Pancreas (tissue), 10 donors: ENCODE data around the gene PLCH2. TPM values are rescaled to one million over a fixed set of nuclear protein-coding genes. Genes with fewer than 3 reads are reported as not detected.

Source experiments
- ATAC-seq, 4 donors: fragments of 200-7000 bp; cut with Tn5 transposase; one replicate each; pipeline versions ENCODE4 v1.8.0 to v1.9.1; 2020; ENCODE audit warnings: mild to moderate bottlenecking in 4 of 4, moderate library complexity in 4 of 4
- DNase-seq, 6 donors: peaks; one replicate each; pipeline ENCODE4 v3.0.0-alpha.2; 2020
- FAIRE-seq: peaks from 2 replicates; lab custom pipeline; 2012; peaks lifted over from hg19 to GRCh38; lab: Jason Lieb, UNC
- H3K27ac ChIP-seq, 4 donors: fragments of 200-600 bp; sonication (generic); 1 replicate in 3 of 4; 2 replicates in 1 of 4; pipeline versions ENCODE4 v1.5.0 to v1.8.0; 2020
- H3K27me3 ChIP-seq, 4 donors: fragments of 200-600 bp; one replicate each; pipeline ENCODE4 v1.8.0; 2021
- H3K36me3 ChIP-seq, 3 donors: fragments of 200-600 bp; sonication (generic) in 1 of 3; one replicate each; pipeline versions ENCODE4 v1.5.0 to v1.8.0; 2020 to 2021
- H3K4me1 ChIP-seq, 3 donors: fragments of 200-600 bp; one replicate each; pipeline ENCODE4 v1.8.0; 2021
- H3K4me3 ChIP-seq, 4 donors: fragments of 200-600 bp; sonication (generic) in 2 of 4; one replicate each; pipeline versions ENCODE4 v1.5.0 to v1.8.0; 2020 to 2021
- H3K9me3 ChIP-seq, 4 donors: fragments of 200-600 bp; one replicate each; pipeline ENCODE4 v1.8.0; 2021
- WGBS, 2 donors: extraction: QIAGEN DNeasy Blood & Tissue Kit; methylation state at CpG; one replicate each; pipeline ENCODE4 v1.1.7; 2013; 5-methylcytosine and 5-hydroxymethylcytosine counted together
- intact Hi-C, 3 donors: fragments of 100-400 bp; cut with DNase I; formaldehyde crosslinking; loops; one replicate each; pipeline versions ENCODE4 v1.11.1 to v1.14.2; 2022
- polyA plus RNA-seq, 2 donors: library from polyadenylated mRNA; stranded (reverse); fragments of 200-250 nt; gene quantifications; one replicate each; pipeline ENCODE4 v1.2.3, GENCODE V29; 2013
- total RNA-seq, 6 donors: library from RNA; stranded (reverse); fragmentation: NEBNext Ultra II Directional in 4 of 6; extraction: Animal tissue kit (Norgen Biotek cat#: 25700) in 4 of 6; gene quantifications; one replicate each; pipeline versions ENCODE4 v1.2.1 to v1.2.4, GENCODE V29; 2021 to 2023
- TF ChIP-seq, protein P1 (sequence below), 4 donors: fragments of 200-600 bp; sonication (generic) in 3 of 4; IDR thresholded peaks; one replicate each; pipeline versions ENCODE4 v1.5.0 to v1.8.0; 2021; ENCODE audit warnings: antibody characterized with exemption in 4 of 4
- donor health status: healthy with polysubstance abuse.
- donor health status: DM: no; HTN: no; CAD: no; lungs with moderate emphysema.
- donor health status: DM: no; HTN: no; CAD: no.
- donor health status: control.
- donor health status: control.
- donor health status: Bipolar disorder and iron deficiency.
- donor health status: DM: yes; HTN: yes; CAD: no.
- donor health status: DM: no; HTN: no; CAD: no.
- donor health status: DM: no; HTN: no; CAD: no.
- donor health status: DM: yes; HTN: yes; CAD: no.

Gene PLCH2
- total and polyA plus RNA-seq, 8 donors: 0.79 to 163 (median 3.3) TPM

DNA sequence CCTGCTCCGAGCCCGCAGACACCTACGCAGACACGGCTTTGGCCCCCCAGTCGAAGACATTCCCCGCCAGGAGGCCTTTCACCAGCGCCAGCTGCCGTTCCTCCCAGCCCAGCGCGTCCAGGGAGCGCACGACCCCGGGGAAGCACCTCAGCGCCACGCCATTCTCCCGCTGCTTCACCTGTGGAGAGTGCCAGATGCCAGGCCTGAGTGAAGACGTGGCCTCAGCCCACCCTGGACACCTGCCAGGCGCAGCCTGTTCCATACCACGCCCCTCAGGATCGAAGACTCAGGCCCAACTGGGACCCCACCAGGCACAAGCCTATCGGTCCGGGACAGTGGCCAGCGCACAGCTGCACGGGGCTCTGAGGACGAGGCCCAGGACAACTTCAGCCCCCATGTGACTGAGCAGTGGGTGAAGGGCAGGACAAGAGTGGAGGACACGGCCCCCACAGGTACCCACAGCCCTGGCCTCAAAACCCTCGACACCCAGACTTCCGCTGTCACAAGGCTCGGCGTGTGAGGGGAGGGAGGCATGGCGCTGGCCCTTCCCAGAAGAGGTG, 36.9 kb downstream of the PLCH2 start:
- H3K27me3 ChIP-seq: no peaks in the 10 kb centered on the region
- H3K9me3 ChIP-seq: no peaks in the 10 kb centered on the region
- H3K36me3 ChIP-seq: peaks cover 14 to 83% (median 53%) of the 10 kb centered on the region in 3 donors
- DNase-seq: no peak
- WGBS, 2 donors: 94 to 96% methylated on average over 31 of the region's 31 CpGs
- peak in 1 of 4 donors; percentile 6 for ATAC-seq
- no peaks in the 10 kb centered on the region for H3K4me1 ChIP-seq
- no peak overlapping the region for H3K27ac ChIP-seq
- no peak for FAIRE-seq
- TF ChIP-seq, protein P1, sequence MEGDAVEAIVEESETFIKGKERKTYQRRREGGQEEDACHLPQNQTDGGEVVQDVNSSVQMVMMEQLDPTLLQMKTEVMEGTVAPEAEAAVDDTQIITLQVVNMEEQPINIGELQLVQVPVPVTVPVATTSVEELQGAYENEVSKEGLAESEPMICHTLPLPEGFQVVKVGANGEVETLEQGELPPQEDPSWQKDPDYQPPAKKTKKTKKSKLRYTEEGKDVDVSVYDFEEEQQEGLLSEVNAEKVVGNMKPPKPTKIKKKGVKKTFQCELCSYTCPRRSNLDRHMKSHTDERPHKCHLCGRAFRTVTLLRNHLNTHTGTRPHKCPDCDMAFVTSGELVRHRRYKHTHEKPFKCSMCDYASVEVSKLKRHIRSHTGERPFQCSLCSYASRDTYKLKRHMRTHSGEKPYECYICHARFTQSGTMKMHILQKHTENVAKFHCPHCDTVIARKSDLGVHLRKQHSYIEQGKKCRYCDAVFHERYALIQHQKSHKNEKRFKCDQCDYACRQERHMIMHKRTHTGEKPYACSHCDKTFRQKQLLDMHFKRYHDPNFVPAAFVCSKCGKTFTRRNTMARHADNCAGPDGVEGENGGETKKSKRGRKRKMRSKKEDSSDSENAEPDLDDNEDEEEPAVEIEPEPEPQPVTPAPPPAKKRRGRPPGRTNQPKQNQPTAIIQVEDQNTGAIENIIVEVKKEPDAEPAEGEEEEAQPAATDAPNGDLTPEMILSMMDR (IDR thresholded peaks at IDR 0.05): no peak
- no peak overlapping the region for H3K4me3 ChIP-seq
- intact Hi-C loops: no loop called here

DNA sequence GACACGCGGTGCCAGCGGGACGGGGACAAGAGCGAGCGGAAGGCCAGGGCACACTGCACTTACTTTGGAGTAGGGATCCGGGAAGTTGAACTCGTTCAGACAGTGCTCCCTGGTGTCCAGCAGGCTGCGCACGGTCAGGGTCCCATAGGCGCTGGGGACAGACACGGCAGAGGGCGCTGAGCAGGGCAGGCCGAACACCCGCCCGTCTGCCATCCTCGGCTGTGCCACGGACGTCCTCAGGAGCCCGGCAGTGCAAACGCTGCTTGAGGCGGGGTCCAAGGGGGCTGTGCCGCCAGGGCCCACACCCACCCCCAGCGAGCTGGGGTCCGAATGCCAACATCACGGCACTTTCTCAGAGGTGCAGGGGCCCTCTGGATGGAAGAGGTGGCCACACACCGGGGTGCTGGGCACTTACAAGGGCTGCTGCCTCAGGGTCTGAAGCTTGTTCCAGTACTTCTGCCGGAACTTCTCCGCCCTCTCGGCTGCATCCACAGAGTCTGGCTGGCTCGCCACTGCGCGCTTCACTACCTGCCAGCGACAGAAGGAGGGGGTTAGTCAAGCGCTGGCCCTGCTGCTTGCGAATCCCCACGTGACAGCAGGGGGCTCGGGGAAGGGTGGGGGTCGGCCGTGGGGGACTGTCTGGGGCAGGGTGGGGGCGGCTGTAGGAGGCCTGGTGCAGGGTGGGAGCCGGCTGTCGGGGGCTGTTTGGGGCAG, 38.0 kb downstream of the PLCH2 start:
- 95 to 97% methylated on average over 39 to 43 of the region's 43 CpGs for WGBS, 2 donors
- DNase-seq: no peak
- no peak overlapping the region for H3K4me3 ChIP-seq
- TF ChIP-seq, protein P1 (IDR thresholded peaks at IDR 0.05): no peak
- peaks cover 21 to 90% (median 61%) of the 10 kb centered on the region in 3 donors for H3K36me3 ChIP-seq
- no peak overlapping the region for H3K27ac ChIP-seq
- H3K4me1 ChIP-seq: no peaks in the 10 kb centered on the region
- no peak for FAIRE-seq
- ATAC-seq: no peak
- no peaks in the 10 kb centered on the region for H3K9me3 ChIP-seq
- no peaks in the 10 kb centered on the region for H3K27me3 ChIP-seq
- intact Hi-C loops: no loop called here

DNA sequence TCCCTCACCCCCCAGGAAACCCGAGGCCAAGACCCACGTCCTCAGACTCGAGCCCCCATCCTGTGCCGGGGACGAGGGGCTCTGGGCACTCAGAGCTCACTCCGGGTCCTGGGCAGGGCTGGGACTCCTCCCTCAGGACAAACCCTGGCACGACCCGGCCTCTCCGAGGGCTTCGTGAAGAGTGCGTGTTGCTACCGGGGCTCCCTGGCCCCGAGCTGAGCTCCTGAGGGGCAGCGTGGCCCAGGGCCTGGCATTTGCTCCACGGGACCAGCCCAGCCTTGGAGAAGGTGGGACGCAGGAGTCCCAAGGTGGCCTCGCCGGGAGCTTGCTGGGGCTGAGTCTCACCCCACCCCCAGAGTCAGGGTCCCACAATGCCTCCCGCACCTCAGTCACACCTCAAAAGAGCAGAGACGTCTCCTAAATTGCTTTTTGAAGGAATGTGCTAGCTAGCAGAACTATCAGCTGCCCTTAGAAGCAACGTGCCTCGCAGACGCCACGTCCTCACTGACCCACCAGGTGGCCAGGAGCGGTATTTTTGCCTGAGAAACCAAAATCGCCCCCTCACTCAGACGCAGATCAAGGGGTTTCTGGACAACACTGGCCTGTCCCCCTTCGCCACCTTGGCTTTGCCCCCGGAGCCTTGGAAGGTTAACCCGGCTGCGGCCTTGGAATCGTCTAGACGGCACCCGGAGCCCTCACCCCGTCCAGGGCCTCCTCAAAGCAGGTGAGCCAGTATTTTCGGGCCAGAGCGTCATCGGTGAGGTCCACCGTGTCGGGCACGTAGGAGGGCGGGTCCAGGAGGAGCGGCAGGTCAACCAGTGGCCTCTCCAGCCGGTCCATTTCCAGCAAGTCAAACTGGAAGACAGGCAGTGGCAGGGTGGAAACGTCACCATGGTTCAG, 39.0 kb downstream of the PLCH2 start:
- no peak for FAIRE-seq
- no peak for ATAC-seq
- TF ChIP-seq, protein P1 (IDR thresholded peaks at IDR 0.05): no peak
- Histone ChIP-seq H3K36me3 (peaks cover 19 to 90% (median 56%) of the 10 kb centered on the region in 3 donors), H3K4me3 (no peak overlapping the region), H3K27ac (no peak overlapping the region), H3K4me1 (no peaks in the 10 kb centered on the region), H3K9me3 (no peaks in the 10 kb centered on the region), H3K27me3 (no peaks in the 10 kb centered on the region)
- DNase-seq: no peak
- WGBS, 2 donors: 90 to 92% methylated on average over 45 of the region's 45 CpGs
- intact Hi-C loops: no loop called here

DNA sequence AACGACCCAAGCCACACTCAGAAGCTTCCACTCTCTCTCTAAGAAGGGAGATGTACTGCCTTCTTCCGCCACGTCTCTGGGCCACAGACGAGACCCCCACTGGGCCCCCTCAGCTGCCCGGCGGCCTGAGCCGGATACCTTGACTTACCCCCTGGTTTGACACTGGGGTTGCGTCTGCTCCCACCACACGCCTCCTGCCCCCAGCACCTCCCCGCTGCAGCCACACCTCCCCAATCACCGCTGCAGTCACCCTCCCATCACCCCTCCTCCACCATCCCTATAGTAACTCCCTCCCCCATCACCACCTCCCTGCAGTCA, 39.6 kb downstream of the PLCH2 start:
- H3K4me1 ChIP-seq: no peaks in the 10 kb centered on the region
- H3K4me3 ChIP-seq: no peak overlapping the region
- intact Hi-C loops: no loop called here
- FAIRE-seq (no peak), ATAC-seq (no peak), DNase-seq (no peak)
- peaks cover 19 to 90% (median 54%) of the 10 kb centered on the region in 3 donors for H3K36me3 ChIP-seq
- WGBS, 2 donors: 95 to 98% methylated on average over 10 to 11 of the region's 11 CpGs
- H3K27me3 ChIP-seq: no peaks in the 10 kb centered on the region
- H3K27ac ChIP-seq: no peak overlapping the region
- TF ChIP-seq, protein P1 (IDR thresholded peaks at IDR 0.05): no peak
- H3K9me3 ChIP-seq: no peaks in the 10 kb centered on the region
